ENCODE measurements around the gene NANOS1. TPM values are rescaled to one million over a fixed set of nuclear protein-coding genes. Genes with fewer than 3 reads are reported as not detected.

The NANOS1 gene
- total RNA-seq, 6 experiments from 2014 or later, result 0.06 to 0.35 (median 0.31) TPM; not detected in 3

DNA sequence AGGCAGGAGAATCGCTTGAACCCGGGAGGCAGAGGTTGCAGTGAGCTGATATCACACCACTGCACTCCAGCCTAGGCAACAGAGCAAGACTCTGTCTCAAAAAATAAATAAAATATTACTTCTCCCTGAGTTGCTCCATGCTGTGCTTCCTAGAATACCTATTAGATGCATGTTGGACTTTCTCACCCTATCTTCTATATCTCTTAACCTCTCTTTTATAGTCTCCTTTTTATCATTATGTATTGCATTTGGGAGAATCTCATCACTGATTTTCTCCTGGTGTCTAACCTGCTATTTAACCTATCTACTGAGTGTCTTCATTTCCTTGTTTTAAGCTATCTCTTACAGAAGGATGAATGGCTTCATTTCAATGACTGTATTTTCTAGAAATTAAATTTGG, 32.1 kb upstream of the NANOS1 start:
- no peaks in the 10 kb centered on the region for H3K9me3 ChIP-seq
- H3K27ac ChIP-seq, result no peak overlapping the region
- no peaks in the 10 kb centered on the region for H3K27me3 ChIP-seq
- intact Hi-C loops (cut with DNase I), result no loop called here
- H3K4me1 ChIP-seq, result peaks cover 0 to 3% (median 0%) of the 10 kb centered on the region in 4 donors
- no peak overlapping the region for H3K4me3 ChIP-seq
- no peak for DNase-seq
- no peaks in the 10 kb centered on the region for H3K36me3 ChIP-seq
- WGBS (ENCODE audit: insufficient coverage, low coverage, low lambda C conversion rate, missing lambda C conversion rate), result 70% methylated on average over 2 of the region's 2 CpGs
- ATAC-seq, result no peak
- TF ChIP-seq, protein P1, sequence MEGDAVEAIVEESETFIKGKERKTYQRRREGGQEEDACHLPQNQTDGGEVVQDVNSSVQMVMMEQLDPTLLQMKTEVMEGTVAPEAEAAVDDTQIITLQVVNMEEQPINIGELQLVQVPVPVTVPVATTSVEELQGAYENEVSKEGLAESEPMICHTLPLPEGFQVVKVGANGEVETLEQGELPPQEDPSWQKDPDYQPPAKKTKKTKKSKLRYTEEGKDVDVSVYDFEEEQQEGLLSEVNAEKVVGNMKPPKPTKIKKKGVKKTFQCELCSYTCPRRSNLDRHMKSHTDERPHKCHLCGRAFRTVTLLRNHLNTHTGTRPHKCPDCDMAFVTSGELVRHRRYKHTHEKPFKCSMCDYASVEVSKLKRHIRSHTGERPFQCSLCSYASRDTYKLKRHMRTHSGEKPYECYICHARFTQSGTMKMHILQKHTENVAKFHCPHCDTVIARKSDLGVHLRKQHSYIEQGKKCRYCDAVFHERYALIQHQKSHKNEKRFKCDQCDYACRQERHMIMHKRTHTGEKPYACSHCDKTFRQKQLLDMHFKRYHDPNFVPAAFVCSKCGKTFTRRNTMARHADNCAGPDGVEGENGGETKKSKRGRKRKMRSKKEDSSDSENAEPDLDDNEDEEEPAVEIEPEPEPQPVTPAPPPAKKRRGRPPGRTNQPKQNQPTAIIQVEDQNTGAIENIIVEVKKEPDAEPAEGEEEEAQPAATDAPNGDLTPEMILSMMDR (IDR thresholded peaks at IDR 0.05), result no peak
- no peak for TF ChIP-seq POLR2A (IDR thresholded peaks at IDR 0.05)

DNA sequence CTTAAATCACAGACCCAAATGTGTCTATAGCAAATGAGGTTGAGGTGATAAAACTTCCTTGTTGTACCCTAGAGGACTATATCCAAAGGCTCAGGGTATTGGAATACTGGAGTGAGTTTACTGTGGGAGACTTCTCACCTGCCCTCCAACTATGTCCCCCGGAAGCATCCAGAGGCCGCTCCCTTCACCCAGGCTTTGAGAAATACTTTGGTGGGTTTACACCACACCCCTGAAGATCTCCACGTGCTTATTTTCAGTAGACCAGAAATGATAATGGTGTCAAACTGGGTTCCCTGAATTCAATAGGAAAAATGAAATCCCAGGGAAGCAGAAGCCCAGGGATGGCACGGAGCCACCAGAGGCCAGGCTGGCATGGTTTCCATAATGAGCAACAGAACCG, 31.3 kb upstream of the NANOS1 start:
- no peak for ATAC-seq

DNA sequence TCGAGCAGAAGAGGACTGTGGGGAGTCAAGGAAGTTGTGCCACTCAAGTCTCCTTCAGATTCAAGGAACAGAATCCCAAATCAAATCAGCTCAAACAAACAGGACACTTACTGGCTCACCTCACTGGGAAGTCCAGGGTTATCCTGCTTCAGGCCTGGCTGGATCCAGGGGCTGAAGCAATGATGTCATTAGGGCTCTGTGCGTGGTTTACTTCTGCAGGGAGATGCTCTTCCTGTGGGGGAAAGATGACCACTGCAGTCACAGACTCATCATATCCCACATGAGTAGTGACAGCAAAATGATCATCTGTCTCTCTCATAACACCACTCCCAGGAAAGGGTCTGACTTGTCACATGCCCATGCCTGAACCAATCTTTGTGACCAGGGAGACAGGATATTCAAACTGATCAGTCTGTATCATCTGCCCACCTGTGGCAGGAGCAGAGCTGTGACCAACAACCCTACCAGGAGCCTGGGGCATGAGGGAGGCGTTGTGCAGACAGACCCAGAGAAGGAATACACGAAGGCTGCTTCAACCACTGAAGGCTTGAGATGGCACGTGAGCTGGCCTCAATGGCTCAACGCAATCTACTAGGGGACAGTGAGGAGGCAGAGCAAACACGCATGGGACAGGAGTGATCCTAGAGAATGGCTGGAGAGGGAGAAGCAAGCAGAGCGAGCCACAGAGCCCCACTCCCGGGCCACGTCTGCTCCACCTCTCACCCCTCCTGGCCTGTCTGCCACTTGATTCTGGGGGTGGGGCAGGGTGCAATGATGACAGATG, 27.6 kb upstream of the NANOS1 start:
- H3K4me3 ChIP-seq, result no peak overlapping the region
- no peak for DNase-seq

More for the DNA sequence above, 31.3 kb upstream of the NANOS1 start:
- Histone ChIP-seq H3K4me3 (no peak overlapping the region), H3K27ac (no peak overlapping the region), H3K4me1 (peaks cover 0 to 3% (median 0%) of the 10 kb centered on the region in 4 donors), H3K9me3 (no peaks in the 10 kb centered on the region), H3K36me3 (no peaks in the 10 kb centered on the region), H3K27me3 (no peaks in the 10 kb centered on the region)
- TF ChIP-seq POLR2A (IDR thresholded peaks at IDR 0.05), result no peak
- TF ChIP-seq, protein P1 (IDR thresholded peaks at IDR 0.05), result no peak
- intact Hi-C loops (cut with DNase I), result no loop called here
- no peak for DNase-seq
- WGBS (ENCODE audit: insufficient coverage, low coverage, low lambda C conversion rate, missing lambda C conversion rate), result 50% methylated on average over 2 of the region's 5 CpGs

DNA sequence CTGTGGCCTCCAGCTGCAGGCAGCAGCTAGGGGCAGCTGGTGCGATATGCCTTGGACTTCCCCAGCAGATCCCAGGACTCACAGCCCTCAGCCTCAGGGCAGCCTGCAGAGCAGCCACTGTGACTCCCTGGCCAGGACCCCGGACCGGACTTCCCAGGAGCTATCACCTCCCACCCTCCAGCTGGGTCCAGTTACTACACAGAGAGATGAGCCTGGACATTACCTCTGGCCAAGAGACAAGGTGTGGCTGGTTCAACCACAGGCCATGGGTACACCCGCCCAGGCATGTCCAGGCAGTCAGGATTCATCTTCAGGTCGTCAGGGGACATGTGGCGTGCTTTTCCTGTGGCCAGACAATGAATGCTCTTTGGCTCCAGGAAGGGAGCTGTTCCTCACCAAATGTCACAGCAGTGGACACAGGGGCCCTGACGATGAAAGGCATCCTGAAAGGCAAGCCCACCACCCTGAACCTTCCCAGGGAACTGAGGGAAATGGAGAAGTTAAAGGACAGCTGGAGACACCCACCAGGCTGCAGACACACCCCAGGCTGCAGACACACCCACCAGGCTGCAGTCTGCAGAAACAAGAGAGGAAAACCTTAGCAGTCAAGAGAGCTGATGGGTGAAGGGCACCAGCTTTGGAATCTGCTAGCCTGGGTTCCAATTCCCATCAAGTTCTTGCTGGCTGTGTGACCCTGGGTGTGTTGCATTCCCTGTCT, 25.8 kb upstream of the NANOS1 start:
- Histone ChIP-seq H3K9me3 (no peaks in the 10 kb centered on the region), H3K4me3 (no peak overlapping the region), H3K36me3 (no peaks in the 10 kb centered on the region), H3K27me3 (no peaks in the 10 kb centered on the region), H3K4me1 (peaks cover 0 to 3% (median 0%) of the 10 kb centered on the region in 4 donors), H3K27ac (no peak overlapping the region)
- TF ChIP-seq, protein P1 (IDR thresholded peaks at IDR 0.05), result no peak
- TF ChIP-seq POLR2A (IDR thresholded peaks at IDR 0.05), result no peak
- DNase-seq (no peak), ATAC-seq (no peak)
- intact Hi-C loops (cut with DNase I), result no loop called here
- WGBS (ENCODE audit: insufficient coverage, low coverage, low lambda C conversion rate, missing lambda C conversion rate), result no CpG with 5 or more reads among the region's 7 CpGs

More for the DNA sequence above, 27.6 kb upstream of the NANOS1 start:
- Histone ChIP-seq H3K4me1 (peaks cover 0 to 3% (median 0%) of the 10 kb centered on the region in 4 donors), H3K36me3 (no peaks in the 10 kb centered on the region), H3K27ac (no peak overlapping the region), H3K27me3 (no peaks in the 10 kb centered on the region), H3K9me3 (no peaks in the 10 kb centered on the region)
- TF ChIP-seq, protein P1 (IDR thresholded peaks at IDR 0.05), result no peak
- no peak for TF ChIP-seq POLR2A (IDR thresholded peaks at IDR 0.05)
- intact Hi-C loops (cut with DNase I), result no loop called here
- WGBS (ENCODE audit: insufficient coverage, low coverage, low lambda C conversion rate, missing lambda C conversion rate), result 83% methylated on average over 5 of the region's 10 CpGs
- no peak for ATAC-seq

All from right lobe of liver (tissue), 6 donors.